GM21825 (cell line): ENCODE measurements around the gene NCS1.

Experiments
- ATAC-seq: cut with Tn5 transposase; IDR thresholded peaks from one replicate; pipeline ENCODE4 v1.9.1; 2021; ENCODE audit warnings: mild to moderate bottlenecking, moderate library complexity; ENCODE audit not compliant: unreplicated experiment

The NCS1 gene

DNA sequence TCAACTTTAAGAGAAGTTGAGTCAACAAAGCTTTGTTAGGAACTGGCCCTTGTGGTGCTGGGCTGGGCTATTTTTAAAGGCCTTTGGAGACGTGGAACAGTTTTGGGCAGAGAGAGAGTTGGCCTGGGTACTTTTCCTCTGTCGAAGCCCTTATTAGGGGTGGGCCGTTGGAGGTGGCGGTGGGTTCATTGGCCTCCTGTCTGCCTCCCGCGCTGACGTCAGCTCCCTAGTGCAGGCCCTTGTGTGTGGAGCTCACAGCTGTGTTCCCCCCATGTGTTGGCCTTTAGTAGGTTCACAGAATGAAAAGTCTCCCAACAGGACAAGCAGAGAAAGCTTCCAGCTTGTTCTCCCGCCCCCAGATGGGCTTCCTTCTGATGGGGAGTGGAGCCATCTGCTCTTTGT, 2.7 kb downstream of the NCS1 start:
- no peak for ATAC-seq

DNA sequence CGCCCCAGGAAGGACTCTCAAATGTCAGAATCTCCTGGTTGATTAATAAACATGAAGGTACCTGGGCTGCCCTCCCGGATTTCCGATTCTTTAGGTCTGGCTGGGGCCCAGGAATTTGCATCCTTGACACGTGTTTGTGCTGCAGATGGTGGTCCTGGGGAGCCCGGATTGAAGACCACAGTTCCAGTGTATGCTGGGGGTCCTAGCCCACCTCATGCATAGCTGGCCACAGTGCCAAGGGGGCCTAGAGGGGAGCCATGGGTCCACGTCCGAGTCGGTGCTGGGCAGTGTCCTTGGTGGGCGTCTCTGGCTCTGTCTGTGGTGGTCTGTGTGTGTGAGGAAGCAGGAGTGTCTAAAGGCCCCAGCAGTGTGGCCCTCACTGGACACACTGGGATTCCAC, 3.2 kb downstream of the NCS1 start:
- ATAC-seq = no peak

DNA sequence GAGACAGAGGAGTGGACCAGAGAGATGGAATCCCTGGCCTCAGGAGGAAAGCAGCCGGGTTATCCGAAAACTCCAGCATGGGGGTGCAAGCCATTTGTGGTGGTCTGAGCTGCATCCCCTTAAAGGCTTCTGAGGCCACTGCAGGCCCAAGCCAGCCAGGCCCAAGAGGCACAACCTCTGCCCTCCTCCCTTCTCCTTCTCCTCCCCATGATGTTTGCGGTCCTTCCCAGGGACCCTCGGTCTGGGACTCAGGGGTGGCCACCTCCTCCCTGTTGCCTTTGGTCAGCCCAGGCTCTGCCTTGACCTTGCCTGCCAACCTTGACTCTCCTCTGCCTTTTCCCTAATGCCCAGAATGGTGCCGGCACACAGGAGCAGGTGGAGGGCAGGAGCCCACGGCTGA, 4.6 kb downstream of the NCS1 start:
- ATAC-seq = no peak

DNA sequence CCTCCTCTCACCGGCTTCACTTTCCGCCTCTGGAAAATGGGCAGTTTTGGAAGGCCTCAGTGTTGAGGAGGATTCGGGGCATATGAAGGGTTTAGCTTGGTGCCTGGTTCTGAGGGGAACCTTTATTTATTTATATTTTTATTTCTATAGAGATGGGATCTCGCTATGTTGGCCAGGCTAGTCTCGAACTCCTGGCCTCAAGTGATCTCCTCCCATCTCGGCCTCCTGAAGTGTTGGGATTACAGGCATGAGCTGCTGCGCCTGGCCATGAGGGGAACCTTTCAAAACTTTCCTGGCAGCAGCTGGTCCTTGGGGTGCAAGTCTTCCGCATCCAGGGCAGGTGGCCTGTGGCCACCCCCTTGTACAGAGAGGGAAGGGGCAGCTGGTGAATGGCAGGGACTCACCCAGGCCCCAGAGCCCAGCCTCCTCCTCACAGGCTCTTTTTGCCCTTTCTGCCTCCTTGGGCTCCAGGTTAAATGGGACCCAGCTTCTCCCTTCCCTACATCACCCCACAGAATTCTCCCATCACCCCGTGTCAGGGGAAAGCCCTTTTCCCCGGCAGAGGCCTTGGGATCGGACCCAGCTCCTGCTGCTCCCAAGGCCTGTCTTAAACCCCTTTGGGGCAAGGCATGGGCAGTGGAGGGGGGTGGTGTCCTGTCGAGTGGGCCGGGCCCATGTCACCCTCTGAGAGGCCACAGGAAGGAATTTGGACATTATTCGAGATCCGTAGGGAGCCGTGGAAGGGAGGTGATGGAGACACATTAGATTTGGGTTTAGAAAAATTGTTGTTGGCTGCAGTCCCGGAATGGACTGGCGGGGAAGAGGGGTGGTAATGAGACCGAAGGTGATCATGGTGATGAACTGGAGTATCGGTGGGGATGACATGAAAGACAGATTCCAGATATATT, 5.9 kb downstream of the NCS1 start:
- no peak for ATAC-seq

DNA sequence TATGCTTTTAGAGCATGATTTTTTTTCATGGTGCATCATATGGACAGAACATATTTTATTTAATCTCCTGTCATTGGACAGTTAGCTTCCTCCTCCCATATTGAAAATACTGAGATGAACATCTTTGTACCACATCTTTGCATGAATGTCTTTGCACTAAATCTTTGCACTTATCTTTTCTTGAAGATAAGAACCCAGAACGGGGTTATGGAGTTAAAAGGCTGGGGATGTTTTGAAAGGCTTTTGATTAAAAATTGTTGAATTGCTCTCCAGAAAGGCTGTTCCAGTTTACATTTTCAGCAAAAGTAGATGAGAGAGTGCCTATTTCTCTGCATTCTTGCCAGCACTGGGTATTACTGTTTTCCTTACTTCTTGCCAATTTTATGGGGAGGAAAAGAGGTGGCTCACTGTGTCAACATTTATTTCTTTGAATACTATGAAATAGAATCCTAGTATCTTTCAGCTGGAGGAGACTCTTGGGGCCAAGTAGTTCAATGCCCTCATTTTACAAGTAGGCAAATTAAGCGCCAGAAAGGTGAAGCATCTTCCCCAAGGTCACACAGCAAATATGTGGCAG, 7.2 kb downstream of the NCS1 start:
- ATAC-seq = no peak

DNA sequence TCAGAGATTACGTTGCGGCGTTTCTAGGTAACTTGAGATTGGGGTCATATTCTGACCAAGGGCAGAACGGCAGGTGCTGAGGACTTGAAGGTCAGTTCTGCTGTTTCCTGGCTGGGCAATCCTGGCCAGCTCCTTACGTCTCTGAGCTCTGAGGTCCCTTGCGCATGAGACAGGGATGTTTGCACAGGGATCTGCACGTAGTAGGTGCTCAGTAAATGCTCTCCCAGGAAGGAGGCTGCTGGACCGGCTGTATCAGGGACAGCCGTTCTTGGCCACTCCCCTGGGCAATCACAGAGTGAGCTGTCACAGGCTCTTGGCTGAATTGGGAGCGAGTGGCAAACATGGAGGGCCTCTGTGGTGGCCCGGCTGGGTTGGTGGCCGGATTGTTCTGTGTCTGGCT, 8.3 kb downstream of the NCS1 start:
- no peak for ATAC-seq

DNA sequence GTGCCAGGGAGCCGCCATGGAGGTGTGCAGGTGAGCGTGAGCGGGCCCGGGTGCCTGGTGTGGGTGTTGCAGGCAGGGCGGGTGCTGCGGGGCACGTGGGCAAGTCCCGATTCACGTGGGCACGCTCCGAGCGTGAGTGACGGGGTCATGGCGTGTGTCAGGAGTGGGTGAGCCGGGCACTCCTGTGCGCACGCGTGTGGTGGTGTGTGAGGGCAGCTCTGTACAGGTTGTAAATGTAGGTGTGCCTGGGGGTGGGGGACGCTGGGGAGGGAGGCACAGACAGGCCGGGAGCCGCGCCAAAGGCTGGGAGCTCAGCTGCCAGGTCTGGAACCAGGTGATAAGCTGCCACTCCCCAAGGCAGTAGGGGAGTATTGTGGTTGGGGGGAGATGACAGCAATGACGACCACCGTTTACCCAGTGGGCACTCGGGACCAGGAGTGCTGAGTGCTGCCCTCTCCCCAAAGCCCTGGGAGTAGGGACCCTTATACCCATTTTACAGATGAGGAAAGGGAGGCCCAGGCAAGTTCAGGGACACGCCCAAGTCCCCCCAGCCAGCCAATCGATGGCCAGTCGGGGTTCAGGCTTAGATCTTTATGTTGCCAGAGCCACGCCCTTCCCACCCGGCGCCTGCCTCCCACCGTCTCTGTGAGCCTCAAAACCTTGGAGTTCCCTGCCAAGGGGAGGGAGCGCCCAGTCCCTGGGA, 9.6 kb downstream of the NCS1 start:
- no peak for ATAC-seq

DNA sequence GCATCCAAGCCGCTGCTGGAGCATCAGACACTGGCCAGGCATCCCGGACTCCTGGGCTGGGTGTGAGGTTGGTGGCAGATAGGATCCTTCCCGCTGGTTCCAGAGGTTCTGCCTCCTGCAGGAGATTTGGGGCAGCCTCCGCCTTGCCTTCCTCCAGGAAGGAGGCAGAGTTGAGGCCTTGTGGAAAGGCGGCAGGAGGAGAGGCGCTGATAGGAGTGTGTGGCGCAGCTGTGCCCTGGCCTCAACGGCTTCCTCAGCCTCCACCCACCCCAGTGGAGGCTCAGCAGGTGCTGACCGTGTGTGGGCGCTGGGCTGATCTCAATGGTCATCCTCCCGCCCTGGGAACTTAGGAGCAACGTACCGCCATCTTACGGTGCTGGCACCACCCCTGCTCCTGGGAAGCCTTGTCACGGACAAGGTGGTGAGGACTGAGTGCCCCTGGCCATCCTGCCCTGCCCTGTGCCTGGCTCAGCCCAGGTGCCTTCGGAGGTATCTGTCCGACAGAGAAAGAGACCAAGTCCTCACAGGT, 10.2 kb downstream of the NCS1 start:
- ATAC-seq = no peak

DNA sequence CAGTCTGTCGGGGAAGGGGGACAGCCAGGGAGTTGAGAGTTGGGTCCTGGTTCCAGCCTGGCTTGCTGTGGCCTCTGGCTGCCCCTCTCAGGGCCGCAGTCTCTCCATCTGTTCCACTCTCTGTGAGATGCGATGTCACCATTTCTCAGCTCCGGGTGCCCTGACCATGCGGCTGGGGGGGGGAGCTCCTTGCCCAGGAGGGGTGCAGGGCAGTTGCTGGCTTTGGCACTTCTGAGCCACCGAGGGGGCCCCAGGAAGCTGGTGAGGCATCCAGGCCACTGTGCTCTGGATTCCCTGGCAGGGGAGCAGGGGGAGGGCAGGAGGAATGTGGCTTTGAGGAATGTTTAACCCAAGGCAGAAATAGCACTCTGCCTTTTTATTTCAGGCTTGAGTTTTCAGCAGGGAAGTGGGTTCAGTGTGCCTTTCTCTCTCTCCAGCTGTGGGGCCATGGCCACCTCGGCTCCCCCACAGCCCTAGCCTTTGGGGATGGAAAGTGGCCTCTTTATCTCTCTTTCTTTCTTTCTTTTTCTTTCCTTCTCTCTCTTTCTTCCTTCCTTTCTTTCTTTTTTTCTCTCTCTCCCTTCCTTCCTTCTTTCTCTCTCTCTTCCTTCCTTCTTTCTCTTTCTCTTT, 11.0 kb downstream of the NCS1 start:
- ATAC-seq = no peak

DNA sequence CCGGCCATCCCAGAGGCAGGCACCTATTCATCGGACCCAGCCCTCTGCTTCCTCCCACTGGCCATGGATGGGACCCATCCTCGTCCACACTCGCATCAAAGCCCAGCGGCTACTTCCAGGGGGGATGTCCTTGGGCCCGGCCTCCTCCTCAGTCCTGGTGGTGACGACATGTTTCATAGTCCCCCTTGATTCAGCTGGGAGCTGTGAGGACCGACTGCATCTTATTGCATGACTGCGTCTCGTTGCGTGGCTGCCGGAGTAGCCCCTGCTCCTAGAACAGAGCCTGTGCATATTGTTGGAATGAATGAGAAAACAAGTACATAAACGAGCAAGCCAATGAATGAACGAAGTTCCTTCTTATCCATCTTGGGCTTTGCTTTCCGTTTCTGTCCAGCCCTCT, 12.8 kb downstream of the NCS1 start:
- ATAC-seq = no peak

DNA sequence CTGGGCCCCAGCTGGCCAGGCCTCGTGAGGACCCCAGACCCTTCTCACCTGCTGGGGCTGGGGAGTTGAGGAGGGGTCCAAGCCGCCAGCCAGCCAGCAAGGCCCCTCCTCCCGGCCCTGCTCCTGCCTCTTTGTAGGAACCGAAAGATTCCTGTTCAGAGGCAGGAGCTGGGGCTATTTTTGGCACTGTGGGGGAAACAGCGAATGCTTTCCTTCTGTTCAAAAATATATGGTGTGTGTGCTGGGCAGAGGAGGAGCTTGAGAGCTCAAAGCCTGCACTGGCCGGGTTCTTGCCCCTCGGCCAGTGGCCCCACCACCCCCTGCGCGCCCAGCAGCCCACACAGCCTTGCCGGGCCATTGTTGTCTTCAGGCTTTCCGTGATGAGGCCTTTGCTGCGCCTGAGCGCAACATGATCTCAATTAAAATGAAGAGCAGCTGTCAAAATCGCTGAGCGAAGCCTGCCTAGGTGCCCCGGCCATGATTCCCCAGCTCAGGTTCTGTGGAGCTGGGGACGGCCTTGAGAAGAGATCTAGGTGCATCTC, 13.4 kb downstream of the NCS1 start:
- no peak for ATAC-seq

DNA sequence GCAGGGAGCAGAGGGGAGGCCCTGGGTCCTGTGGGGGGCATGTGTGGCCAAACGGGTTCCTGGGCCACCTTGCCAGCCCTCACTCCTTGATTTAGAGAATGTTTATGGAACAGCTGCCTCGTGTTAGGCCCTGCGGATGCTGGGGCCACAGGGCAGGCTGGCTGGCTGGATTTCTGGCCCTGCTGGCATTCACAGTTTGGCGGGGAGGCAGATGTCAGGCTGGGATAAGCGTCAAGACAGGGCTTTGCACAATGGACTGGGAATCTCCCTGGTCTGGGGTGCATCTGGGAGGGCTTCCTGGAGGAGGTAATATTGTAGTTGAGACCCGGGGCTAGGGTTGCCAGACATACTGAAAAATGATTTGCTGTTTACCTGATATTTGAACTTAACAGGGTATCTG, 13.8 kb downstream of the NCS1 start:
- ATAC-seq = no peak

DNA sequence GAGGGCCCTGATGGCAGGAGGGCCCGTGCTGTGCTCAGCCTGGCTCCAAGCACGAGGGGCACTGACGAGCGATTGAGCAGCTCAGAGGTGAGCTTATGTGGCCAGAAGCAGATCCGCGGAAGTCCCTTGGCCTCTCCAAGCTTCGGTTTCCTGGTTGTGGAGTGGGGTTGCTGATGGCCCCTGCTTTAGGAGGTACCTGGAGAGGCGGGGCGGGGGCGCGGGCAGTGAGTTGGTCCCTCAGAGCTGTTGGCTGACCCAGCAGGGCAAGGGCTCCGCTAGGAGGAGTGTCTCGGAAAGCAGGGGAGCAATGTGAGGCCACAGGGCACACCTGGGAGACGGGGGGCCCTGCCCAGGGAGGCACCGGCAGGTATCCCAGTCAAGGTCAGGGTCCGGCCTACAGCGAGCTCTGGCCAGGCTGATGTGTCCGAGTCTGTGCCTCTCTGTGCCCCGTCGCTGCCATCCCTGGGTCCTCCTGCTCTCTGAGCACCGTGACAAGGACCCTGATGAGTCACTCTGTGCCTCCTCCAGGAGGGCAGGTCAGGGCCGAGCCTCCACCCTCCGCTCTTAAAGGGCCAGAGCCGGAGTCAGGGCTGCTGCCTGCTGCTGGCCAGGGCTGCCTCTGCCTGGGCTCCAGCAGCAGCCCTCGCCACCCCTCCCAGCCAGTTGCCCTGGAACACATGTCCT, 14.8 kb downstream of the NCS1 start:
- no peak for ATAC-seq

DNA sequence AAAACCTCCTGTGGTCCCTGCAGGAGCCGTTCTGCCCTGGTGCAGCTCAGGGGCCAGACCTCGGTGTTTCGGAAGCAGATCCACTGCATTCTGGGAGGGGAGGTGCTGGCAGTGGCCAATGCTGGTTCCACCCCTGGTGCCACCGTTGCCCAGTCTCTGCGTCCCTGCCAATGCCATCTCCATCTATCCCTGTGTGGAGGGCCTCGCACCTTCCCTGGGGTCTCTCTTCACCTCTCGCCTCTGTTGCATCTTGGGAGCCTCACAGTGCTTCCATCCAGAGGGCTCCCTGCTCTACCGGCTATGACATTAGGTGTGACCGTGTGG, 15.3 kb downstream of the NCS1 start:
- no peak for ATAC-seq

DNA sequence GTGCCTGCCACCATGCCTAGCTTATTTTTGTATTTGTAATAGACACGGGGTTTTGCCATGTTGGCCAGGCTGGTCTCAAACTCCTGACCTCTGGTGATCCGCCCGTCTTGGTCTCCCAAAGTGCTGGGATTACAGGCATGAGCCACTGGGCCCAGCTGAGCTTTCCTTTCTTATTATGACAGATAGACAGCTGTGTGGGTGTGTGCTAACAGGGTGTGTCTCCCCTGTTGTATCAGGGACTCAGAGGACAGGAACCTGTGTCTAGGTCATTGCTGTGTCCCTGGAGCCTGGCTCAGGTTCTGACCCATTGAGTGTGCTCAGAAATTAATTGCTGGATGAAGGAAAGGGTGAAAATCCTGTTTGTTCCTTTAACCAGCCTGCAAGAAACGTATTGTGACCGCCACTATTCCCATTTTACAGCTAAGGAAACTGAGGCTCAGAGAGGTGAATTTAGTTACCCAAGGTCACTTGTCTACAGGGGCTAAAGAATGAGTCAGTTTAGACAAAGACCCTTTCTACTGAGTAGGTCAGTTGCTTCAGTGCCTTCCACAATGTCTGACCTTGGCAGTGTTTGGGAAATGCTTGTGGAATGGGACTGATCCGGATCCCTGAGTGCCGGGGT, 16.8 kb downstream of the NCS1 start:
- ATAC-seq = no peak

DNA sequence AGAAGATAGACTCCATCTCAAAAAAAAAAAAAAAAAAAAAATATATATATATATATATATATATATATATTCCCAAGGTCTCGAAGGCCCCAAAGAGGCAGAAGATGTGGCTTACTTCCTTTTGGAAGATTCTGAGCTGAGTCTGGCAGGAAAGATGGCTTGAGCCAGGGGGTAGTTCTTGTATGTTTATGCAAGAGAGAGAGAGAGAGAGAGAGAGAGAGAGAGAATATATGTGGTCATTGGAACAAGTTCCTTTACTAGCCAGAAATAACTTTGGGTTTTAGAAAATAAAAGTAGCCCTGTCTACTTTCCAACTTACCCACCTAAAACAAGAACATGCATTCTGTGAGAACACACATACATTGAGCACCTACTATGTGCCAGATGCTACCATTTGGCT, 17.6 kb downstream of the NCS1 start:
- ATAC-seq = no peak

DNA sequence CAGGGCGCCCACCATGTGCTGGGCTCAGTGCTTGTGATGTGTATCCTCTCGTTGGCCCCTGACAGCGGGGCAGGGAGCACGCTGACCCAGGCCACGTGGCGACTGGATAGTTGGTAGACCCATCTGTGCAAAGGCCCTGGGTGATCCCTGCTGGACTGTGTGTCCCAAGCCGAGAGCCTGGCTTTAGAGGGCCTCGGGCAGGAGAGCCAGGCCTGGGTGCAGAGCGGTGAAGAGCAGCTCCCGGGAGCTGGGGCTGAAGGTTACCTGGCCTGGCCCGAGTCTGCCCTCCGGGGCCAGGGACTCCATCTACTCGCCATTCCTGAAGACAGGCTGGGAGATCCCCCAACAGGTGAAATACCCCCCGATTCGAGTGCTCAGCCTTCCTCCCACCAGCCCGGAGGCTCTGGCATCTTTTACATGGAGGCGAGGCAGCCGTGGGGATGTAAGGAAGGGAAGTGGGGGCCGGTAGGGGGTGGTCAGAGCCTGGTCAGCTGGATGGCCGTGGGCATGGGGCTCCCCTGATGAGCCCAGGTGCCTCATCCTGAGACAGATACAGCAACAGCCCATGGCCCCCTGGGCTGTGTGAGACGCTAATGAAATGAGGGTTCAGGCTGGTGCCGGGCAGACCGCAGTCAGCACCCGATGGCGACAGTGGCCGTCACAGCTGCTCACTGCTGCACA, 19.0 kb downstream of the NCS1 start:
- no peak for ATAC-seq

DNA sequence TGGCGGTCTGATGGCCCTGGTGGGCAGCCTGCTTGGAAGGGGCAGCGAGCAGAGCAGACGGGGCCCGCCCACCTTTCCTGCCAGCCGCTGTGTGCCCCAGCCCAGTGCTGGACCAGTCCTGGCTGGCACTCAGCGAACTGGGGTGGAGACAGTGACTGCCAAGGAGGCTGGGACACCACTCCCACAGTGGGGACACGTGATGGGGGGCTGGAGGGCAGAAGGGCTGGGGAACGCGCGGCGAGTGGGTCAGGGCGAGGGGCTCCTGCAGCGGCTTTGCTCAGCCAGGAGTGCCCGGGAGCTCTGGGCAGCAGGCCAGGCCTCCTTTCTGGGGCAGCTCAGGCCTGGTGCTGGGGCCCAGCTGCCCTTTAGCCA, 19.5 kb downstream of the NCS1 start:
- ATAC-seq = no peak

DNA sequence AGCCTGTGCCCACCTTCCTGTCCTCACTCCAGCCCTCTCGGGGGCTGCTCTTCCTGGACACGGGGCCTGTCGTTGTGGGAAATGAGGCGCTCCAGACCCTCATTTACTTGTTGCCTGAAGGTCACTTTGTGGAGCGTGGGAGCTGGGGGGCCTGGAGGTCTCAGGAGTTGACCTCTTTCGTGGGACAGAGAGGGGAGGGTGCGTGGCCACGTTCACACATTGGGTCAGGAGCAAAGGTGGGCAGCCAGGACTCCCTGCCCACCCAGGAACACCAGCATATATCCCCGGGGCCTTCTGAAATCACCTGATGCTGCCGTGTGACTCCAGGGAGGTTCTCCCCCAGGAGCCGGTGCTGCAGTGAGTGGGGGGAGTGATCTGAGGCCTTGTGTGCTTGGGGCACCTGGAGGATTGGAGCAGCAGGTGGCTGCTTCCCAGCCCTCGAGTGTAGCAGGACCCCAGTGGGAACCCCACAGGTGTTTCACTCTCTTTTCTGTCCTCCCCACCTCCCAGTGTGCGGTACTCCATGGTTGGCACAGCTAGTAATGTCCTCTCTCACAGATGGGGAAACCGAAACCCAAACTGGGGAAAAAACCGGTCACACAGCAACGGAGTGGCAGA, 20.3 kb downstream of the NCS1 start:
- ATAC-seq = no peak
